BJ (cell line): ENCODE results near the gene NHS. TPM values are rescaled to one million over a fixed set of nuclear protein-coding genes. Genes with fewer than 3 reads are reported as not detected.
A peak's percentile ranks its signal among the peaks of the same experiment; 100 is the strongest.

Experiments used
- CTCF ChIA-PET: fragments of 350-600 bp; formaldehyde crosslinking; extraction: SDS; loops from one replicate; lab custom pipeline; 2021; ENCODE audit warnings: antibody characterized with exemption, inconsistent platforms; lab: Yijun Ruan, JAX
- POLR2A ChIA-PET: fragments of 300-600 bp; sonication (Branson Sonifier 250); formaldehyde crosslinking; extraction: SDS; loops from one replicate; lab custom pipeline; 2021; ENCODE audit warnings: antibody characterized with exemption; lab: Charles Lee
- DNase-seq: peaks from one replicate; pipeline ENCODE4 v3.0.0-alpha.2; 2011; ENCODE audit warnings: low read depth
- H3K27me3 ChIP-seq: 2 replicates; pipeline ENCODE4 v1.6.0; 2011; ENCODE audit warnings: low read length; ENCODE audit not compliant: control insufficient read depth, insufficient read depth
- H3K36me3 ChIP-seq: 2 replicates; pipeline ENCODE4 v1.5.1; 2011; ENCODE audit warnings: low read length; ENCODE audit not compliant: control insufficient read depth, insufficient read depth
- H3K4me3 ChIP-seq: 2 replicates; pipeline ENCODE4 v1.5.1; 2011; ENCODE audit warnings: low read depth, mild to moderate bottlenecking, control low read depth, low read length
- polyA plus RNA-seq: library from polyadenylated mRNA; depleted of rRNA; stranded (reverse); fragments of >200 nt; gene quantifications from 2 replicates; pipeline ENCODE4 v1.2.3, GENCODE V29; 2011
- TF ChIP-seq, protein P1 (sequence below): IDR thresholded peaks from 2 replicates; pipeline ENCODE4 v1.5.1; 2011; ENCODE audit warnings: low read depth, mild to moderate bottlenecking, control low read depth, inconsistent platforms, low read length, moderate library complexity; ENCODE audit not compliant: insufficient read depth

Gene NHS
- polyA plus RNA-seq, 1 experiment: 2.2 TPM

DNA sequence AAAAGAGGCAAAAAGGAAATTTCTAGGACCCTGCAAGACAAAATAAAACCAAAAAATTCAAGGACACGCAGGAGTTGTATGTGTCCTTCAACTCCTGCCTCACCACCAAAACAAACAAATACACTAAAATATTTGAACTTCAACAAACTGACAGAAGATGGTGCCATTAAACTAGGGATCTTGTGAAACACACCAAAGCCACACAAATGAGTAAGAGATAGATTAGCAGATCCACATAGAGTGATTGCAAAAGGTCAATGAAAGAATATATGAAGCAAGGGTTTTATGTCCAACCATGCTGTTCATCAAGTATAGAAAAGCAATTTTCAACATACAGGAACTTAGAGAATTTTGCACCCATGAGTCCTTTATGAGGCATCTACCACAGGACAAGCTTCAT lies 322.2 kb downstream of the NHS start:
- CTCF ChIA-PET: interaction anchor here (1.1 kb wide), 1 partner anchor 1645 kb away, joined by 3 read pairs; no protein-coding TSS in a partner anchor
- POLR2A ChIA-PET: no interaction called here
- TF ChIP-seq, protein P1, sequence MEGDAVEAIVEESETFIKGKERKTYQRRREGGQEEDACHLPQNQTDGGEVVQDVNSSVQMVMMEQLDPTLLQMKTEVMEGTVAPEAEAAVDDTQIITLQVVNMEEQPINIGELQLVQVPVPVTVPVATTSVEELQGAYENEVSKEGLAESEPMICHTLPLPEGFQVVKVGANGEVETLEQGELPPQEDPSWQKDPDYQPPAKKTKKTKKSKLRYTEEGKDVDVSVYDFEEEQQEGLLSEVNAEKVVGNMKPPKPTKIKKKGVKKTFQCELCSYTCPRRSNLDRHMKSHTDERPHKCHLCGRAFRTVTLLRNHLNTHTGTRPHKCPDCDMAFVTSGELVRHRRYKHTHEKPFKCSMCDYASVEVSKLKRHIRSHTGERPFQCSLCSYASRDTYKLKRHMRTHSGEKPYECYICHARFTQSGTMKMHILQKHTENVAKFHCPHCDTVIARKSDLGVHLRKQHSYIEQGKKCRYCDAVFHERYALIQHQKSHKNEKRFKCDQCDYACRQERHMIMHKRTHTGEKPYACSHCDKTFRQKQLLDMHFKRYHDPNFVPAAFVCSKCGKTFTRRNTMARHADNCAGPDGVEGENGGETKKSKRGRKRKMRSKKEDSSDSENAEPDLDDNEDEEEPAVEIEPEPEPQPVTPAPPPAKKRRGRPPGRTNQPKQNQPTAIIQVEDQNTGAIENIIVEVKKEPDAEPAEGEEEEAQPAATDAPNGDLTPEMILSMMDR: no peak
- no peaks in the 10 kb centered on the region for H3K36me3 ChIP-seq
- H3K4me3 ChIP-seq: no peak overlapping the region
- DNase-seq: no peak
- no peaks in the 10 kb centered on the region for H3K27me3 ChIP-seq

DNA sequence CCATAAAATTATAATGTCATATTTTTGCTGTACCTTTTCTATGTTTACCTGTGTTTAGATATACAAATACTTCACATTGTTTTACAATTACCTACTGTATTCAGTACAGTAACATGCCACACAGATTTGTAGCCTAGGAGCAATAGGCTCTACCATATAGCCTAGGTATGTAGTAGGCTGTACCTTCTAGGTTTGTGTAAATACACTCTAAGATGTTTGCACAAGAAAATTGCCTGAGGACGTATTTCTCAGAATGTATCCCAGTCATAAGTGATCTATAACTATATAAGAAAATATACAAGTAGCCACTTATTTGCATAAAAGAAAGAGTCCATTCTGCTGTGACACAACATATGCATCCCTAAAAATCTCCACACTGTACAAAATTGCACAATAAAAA lies 326.0 kb downstream of the NHS start:
- no peaks in the 10 kb centered on the region for H3K36me3 ChIP-seq
- POLR2A ChIA-PET: no interaction called here
- CTCF ChIA-PET: no interaction called here
- no peak overlapping the region for H3K4me3 ChIP-seq
- TF ChIP-seq, protein P1: no peak
- DNase-seq: no peak
- no peaks in the 10 kb centered on the region for H3K27me3 ChIP-seq

DNA sequence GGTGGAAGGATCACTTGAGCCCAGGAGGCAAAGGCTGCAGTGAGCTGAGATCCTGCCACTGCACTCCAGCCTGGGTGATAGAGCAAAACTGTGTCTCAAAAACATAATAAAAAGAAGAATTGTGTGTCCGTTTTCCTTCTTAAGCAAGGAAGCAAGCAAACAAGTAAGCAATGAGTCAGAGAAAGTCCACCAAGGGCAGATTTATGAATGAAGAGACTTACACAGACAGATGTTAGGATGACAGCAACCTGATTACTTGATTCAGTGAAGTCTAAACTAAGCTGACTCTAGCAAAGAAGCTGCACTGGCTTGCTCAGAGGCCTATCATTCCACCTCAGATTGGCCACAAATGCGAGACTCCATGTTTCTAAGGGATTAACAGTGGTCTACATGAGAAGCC lies 328.2 kb downstream of the NHS start:
- no peak overlapping the region for H3K4me3 ChIP-seq
- ChIA-PET CTCF (no interaction called here), POLR2A (no interaction called here)
- no peaks in the 10 kb centered on the region for H3K36me3 ChIP-seq
- TF ChIP-seq, protein P1: no peak
- DNase-seq: no peak
- no peaks in the 10 kb centered on the region for H3K27me3 ChIP-seq

DNA sequence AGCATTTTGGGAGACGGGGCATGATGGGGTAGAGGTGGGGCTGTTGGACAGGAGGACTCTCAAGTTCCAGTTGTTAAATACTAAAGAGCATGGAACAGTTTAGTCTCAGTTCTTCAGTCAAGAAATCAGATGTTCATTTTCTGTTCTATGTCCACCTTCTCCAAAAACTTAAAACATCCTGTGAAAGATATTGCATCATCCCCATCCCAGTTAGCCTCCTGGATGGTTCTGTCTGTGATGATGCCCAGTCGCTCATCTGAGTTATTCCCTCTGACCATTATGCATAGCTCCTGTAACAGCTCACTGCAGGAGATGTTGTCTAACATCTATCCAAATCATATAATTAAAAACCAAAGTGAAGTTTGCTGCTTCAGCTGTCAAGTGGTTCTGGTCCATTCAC lies 330.2 kb downstream of the NHS start:
- ChIA-PET POLR2A (no interaction called here), CTCF (no interaction called here)
- TF ChIP-seq, protein P1: no peak
- Histone ChIP-seq H3K27me3 (no peaks in the 10 kb centered on the region), H3K36me3 (no peaks in the 10 kb centered on the region), H3K4me3 (no peak overlapping the region)
- no peak for DNase-seq

DNA sequence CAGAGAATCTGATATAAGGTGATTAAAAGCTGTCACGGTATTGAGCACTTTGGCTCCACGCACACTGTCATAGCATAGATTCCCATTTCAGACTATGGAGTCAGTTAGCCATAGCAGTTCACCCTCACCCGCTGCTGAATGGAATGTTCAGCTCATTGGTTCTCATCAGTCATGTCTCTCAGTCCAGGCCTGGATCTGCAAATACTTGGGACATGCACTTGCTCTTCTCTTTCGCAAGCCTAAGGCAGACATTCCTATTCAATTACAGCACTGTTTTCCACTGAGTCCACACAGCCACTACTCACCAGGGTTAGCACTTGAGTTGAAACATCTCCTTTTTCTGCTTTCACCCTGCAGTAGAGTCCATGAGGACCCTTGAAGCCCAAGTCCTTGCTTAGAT lies 331.7 kb downstream of the NHS start:
- Histone ChIP-seq H3K27me3 (no peaks in the 10 kb centered on the region), H3K36me3 (no peaks in the 10 kb centered on the region), H3K4me3 (no peak overlapping the region)
- TF ChIP-seq, protein P1: no peak
- POLR2A ChIA-PET: interaction anchor here (0.6 kb wide), 1 partner anchor 463 kb away, joined by 3 read pairs; no protein-coding TSS in a partner anchor
- CTCF ChIA-PET: interaction anchor here (0.6 kb wide), 1 partner anchor 897 kb away, joined by 3 read pairs; no protein-coding TSS in a partner anchor
- DNase-seq: peak; percentile 58
